Skin epidermis (tissue), 12 donors: ENCODE results near the gene CARS1.

Experiments used
- H3K27ac ChIP-seq, 21 experiments: fragments of 200-600 bp; sonication (generic) in 11 of 21; one replicate each; pipeline ENCODE4 v1.5.0; 2020; ENCODE audit warnings: mild to moderate bottlenecking in 3 of 21, inconsistent platforms in 2 of 21, moderate library complexity in 2 of 21
- H3K4me3 ChIP-seq, 7 experiments: fragments of 200-600 bp; sonication (generic) in 2 of 7; one replicate each; pipeline ENCODE4 v1.5.0; 2020; ENCODE audit warnings: inconsistent platforms in 2 of 7, mild to moderate bottlenecking in 2 of 7, moderate library complexity in 1 of 7

Gene CARS1

GRCh38 chr11:3057069-3057963 is at the start of gene CARS1:
Gene CARS1 (minus strand): TSS chr11:3057423. CDS start chr11:3057367, 56 bp downstream.
- H3K4me3 ChIP-seq = peak within 1 kb of the TSS; percentile 68 to 98 (median 87)
- H3K27ac ChIP-seq = peak within 1 kb of the TSS; percentile 70 to 98 (median 94)

GRCh38 chr11:3105791-3106735 is 48.8 kb upstream of the CARS1 start:
- no peak overlapping the region for H3K4me3 ChIP-seq
- H3K27ac ChIP-seq = no peak overlapping the region

- Histone ChIP-seq H3K4me3 (no peak overlapping the region), H3K27ac (no peak overlapping the region)
Observed at GRCh38 chr11:3104961-3105790, 48.0 kb upstream of the CARS1 start.

- H3K4me3 ChIP-seq = no peak overlapping the region
- H3K27ac ChIP-seq = no peak overlapping the region
Observed at GRCh38 chr11:3104051-3104714, 47.0 kb upstream of the CARS1 start.

- no peak overlapping the region for H3K27ac ChIP-seq
- no peak overlapping the region for H3K4me3 ChIP-seq
Observed at GRCh38 chr11:3103076-3103475, 45.9 kb upstream of the CARS1 start.

GRCh38 chr11:3102641-3102921 is 45.4 kb upstream of the CARS1 start:
- no peak overlapping the region for H3K4me3 ChIP-seq
- H3K27ac ChIP-seq = no peak overlapping the region

GRCh38 chr11:3101921-3102640 is 44.9 kb upstream of the CARS1 start:
- Histone ChIP-seq H3K4me3 (no peak overlapping the region), H3K27ac (no peak overlapping the region)

GRCh38 chr11:3099178-3099577 is 42.0 kb upstream of the CARS1 start:
- H3K4me3 ChIP-seq = no peak overlapping the region
- H3K27ac ChIP-seq = no peak overlapping the region

GRCh38 chr11:3096909-3097530 is 39.8 kb upstream of the CARS1 start:
- H3K27ac ChIP-seq = no peak overlapping the region

GRCh38 chr11:3095712-3096361 is 38.6 kb upstream of the CARS1 start:
- Histone ChIP-seq H3K4me3 (no peak overlapping the region), H3K27ac (peak overlapping the region in 13 of 21 experiments; percentile 1 to 85 (median 59))

More at GRCh38 chr11:3096909-3097530, 39.8 kb upstream of the CARS1 start:
- no peak overlapping the region for H3K4me3 ChIP-seq

- Histone ChIP-seq H3K4me3 (no peak overlapping the region), H3K27ac (peak overlapping the region in 2 of 21 experiments; percentile 67 to 70)
Observed at GRCh38 chr11:3094223-3094824, 37.1 kb upstream of the CARS1 start.

GRCh38 chr11:3093281-3094191 is 36.3 kb upstream of the CARS1 start:
- H3K27ac ChIP-seq = peak overlapping the region in 2 of 21 experiments; percentile 17 to 70
- no peak overlapping the region for H3K4me3 ChIP-seq

- H3K4me3 ChIP-seq = no peak overlapping the region
- no peak overlapping the region for H3K27ac ChIP-seq
Observed at GRCh38 chr11:3092603-3093141, 35.4 kb upstream of the CARS1 start.

- no peak overlapping the region for H3K4me3 ChIP-seq
- H3K27ac ChIP-seq = no peak overlapping the region
Observed at GRCh38 chr11:3091846-3092602, 34.8 kb upstream of the CARS1 start.
